Parathyroid adenoma (tissue), 2 donors: ENCODE measurements around the gene DCN.

Experiments used
- H2AFZ ChIP-seq: fragments of 300-600 bp; sonication (generic); one replicate; pipeline ENCODE4 v1.7.0; 2017; ENCODE audit warnings: antibody characterized with exemption, mild to moderate bottlenecking
- H3K27ac ChIP-seq: fragments of 300-600 bp; sonication (generic); one replicate; pipeline ENCODE4 v1.7.0; 2017
- H3K27me3 ChIP-seq: fragments of 300-600 bp; sonication (generic); one replicate; pipeline ENCODE4 v1.7.0; 2017; ENCODE audit warnings: low read length; ENCODE audit not compliant: control insufficient read depth, insufficient read depth
- H3K36me3 ChIP-seq: fragments of 300-600 bp; sonication (generic); one replicate; pipeline ENCODE4 v1.7.0; 2017; ENCODE audit warnings: low read length; ENCODE audit not compliant: control insufficient read depth, insufficient read depth
- H3K4me1 ChIP-seq: fragments of 300-600 bp; sonication (generic); one replicate; pipeline ENCODE4 v1.7.0; 2017; ENCODE audit warnings: control low read depth
- H3K4me2 ChIP-seq: fragments of 300-600 bp; sonication (generic); one replicate; pipeline ENCODE4 v1.7.0; 2017; ENCODE audit warnings: low read length
- H3K4me3 ChIP-seq: fragments of 300-600 bp; sonication (generic); one replicate; pipeline ENCODE4 v1.7.0; 2017; ENCODE audit warnings: low read depth, low read length
- H3K79me2 ChIP-seq: fragments of 300-600 bp; sonication (generic); one replicate; pipeline ENCODE4 v1.7.0; 2017; ENCODE audit warnings: control low read depth
- H3K9ac ChIP-seq: fragments of 300-600 bp; sonication (generic); one replicate; pipeline ENCODE4 v1.7.0; 2017; ENCODE audit warnings: mild to moderate bottlenecking
- H3K9me3 ChIP-seq: fragments of 300-600 bp; sonication (generic); one replicate; pipeline ENCODE4 v1.7.0; 2017; ENCODE audit warnings: low read length; ENCODE audit not compliant: control insufficient read depth
- CTCF ChIP-seq: fragments of 300-600 bp; sonication (generic); IDR thresholded peaks from one replicate; pipeline ENCODE4 v1.7.0; 2017; ENCODE audit warnings: antibody characterized with exemption, mild to moderate bottlenecking
- donor health status: primary hyperparathyroidism.

The DCN gene

GRCh38 chr12:91179315-91179714 lies 3.3 kb downstream of the DCN start:
- Histone ChIP-seq H3K4me3 (no peak overlapping the region), H3K4me1 (no peaks in the 10 kb centered on the region), H3K36me3 (no peaks in the 10 kb centered on the region), H3K9me3 (no peaks in the 10 kb centered on the region), H3K27me3 (no peaks in the 10 kb centered on the region), H2AFZ (no peak overlapping the region), H3K27ac (no peak overlapping the region), H3K9ac (no peak overlapping the region), H3K4me2 (no peak overlapping the region), H3K79me2 (no peaks in the 10 kb centered on the region)
- TF ChIP-seq CTCF, result no peak

DNA sequence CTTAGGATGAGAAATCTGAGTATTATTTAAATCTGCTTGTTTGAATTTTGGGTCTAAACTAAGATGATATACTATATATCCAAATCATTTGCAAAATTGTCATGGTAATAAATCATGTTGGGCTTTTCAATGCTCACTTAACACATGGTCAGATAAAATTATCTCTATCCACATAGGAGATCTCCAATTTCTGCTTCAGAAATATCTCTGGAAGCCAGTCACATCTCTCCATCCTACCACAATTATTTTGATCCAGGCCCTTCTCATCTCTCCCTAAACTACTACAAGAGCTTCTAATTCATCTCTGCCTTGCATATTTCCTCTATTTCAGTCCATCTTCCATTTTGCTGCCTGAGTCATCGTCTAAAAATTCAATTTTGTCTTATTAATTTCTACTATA lies 3.8 kb downstream of the DCN start:
- no peak for TF ChIP-seq CTCF
- H2AFZ ChIP-seq, result no peak overlapping the region
- H3K27ac ChIP-seq, result no peak overlapping the region
- no peaks in the 10 kb centered on the region for H3K36me3 ChIP-seq
- no peaks in the 10 kb centered on the region for H3K27me3 ChIP-seq
- no peaks in the 10 kb centered on the region for H3K4me1 ChIP-seq
- no peak overlapping the region for H3K4me3 ChIP-seq
- no peak overlapping the region for H3K9ac ChIP-seq
- H3K79me2 ChIP-seq, result no peaks in the 10 kb centered on the region
- H3K4me2 ChIP-seq, result no peak overlapping the region
- no peaks in the 10 kb centered on the region for H3K9me3 ChIP-seq

DNA sequence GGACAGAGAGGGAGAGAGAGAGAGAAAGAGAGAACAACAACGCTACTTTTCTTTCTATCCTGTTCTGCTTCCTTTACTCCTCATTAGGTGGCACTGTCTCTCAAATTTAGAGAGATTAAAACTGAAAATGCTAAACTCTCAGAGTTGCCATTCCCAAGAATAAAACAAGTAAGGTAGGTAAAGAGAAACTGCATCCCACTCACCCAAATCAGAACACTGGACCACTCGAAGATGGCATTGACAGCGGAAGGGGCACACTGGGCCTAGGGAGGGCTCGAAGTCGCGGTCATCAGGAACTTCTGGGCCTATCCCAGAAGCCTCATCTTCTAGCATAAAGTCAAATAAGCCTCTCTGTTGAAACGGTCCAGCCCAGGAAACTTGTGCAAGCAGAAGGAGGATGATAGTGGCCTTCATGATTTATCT lies 4.5 kb downstream of the DCN start:
- Histone ChIP-seq H3K36me3 (no peaks in the 10 kb centered on the region), H3K9ac (no peak overlapping the region), H3K27me3 (no peaks in the 10 kb centered on the region), H3K4me2 (no peak overlapping the region), H3K27ac (no peak overlapping the region), H2AFZ (peak overlapping the region; percentile 47), H3K4me3 (no peak overlapping the region), H3K9me3 (no peaks in the 10 kb centered on the region), H3K79me2 (no peaks in the 10 kb centered on the region), H3K4me1 (no peaks in the 10 kb centered on the region)
- peak; percentile 29 for TF ChIP-seq CTCF

- Histone ChIP-seq H3K4me3 (no peak overlapping the region), H3K36me3 (no peaks in the 10 kb centered on the region), H3K79me2 (no peaks in the 10 kb centered on the region), H3K27ac (no peak overlapping the region), H3K9me3 (no peaks in the 10 kb centered on the region), H2AFZ (no peak overlapping the region), H3K4me1 (no peaks in the 10 kb centered on the region), H3K27me3 (no peaks in the 10 kb centered on the region), H3K4me2 (no peak overlapping the region), H3K9ac (no peak overlapping the region)
- TF ChIP-seq CTCF, result no peak
These were observed 5.2 kb downstream of the DCN start for GRCh38 chr12:91177381-91177780.

DNA sequence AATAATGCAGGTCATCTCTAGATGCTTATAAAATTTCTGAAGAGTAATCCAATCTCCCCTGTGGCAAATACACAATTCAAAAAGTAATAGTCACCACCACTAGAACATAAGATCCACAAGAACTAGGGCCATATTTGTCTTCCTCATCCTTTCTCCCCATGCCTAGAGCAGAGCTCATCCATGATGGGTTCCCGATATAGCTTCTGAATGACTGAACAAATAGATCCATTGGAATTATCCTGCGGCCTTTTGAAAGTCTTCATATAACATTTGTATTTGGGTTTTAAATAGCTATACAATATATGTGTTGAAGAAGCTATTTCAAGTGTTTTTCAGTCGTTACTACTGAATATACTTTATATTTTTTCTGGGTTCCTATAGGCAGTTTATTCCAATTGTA lies 5.7 kb downstream of the DCN start:
- Histone ChIP-seq H3K4me3 (no peak overlapping the region), H3K9me3 (no peaks in the 10 kb centered on the region), H3K27me3 (no peaks in the 10 kb centered on the region), H3K79me2 (no peaks in the 10 kb centered on the region), H3K4me1 (no peaks in the 10 kb centered on the region), H3K4me2 (no peak overlapping the region), H3K36me3 (no peaks in the 10 kb centered on the region), H2AFZ (no peak overlapping the region), H3K9ac (no peak overlapping the region), H3K27ac (no peak overlapping the region)
- TF ChIP-seq CTCF, result no peak
